22Rv1 (cell line): Measurements from ENCODE around the gene RIPK3.

Experiments
- ZFX ChIP-seq: fragments of 450-650 bp; IDR thresholded peaks from 2 replicates; pipeline ENCODE4 v1.6.1; 2017; ENCODE audit warnings: antibody characterized with exemption, borderline replicate concordance
- TF ChIP-seq, protein P1 (sequence below): fragments of 450-650 bp; IDR thresholded peaks from 2 replicates; pipeline ENCODE4 v1.5.1; 2017; ENCODE audit warnings: mild to moderate bottlenecking

DNA sequence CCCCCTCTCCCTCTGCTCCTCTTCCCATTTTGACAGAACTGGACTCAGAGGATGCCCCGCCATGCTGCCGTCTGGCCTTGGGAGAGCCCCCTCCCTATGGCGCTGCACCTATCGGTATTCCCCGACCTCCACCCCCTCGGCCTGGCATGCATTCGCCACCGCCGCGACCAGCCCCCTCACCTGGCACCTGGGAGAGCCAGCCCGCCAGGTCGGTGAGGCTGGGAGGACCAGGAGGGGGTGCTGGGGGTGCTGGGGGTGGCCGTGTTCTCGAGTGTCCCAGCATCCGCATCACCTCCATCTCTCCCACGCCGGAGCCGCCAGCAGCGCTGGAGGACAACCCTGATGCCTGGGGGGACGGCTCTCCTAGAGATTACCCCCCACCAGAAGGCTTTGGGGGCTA, 29.7 kb upstream of the RIPK3 start:
- TF ChIP-seq, protein P1, sequence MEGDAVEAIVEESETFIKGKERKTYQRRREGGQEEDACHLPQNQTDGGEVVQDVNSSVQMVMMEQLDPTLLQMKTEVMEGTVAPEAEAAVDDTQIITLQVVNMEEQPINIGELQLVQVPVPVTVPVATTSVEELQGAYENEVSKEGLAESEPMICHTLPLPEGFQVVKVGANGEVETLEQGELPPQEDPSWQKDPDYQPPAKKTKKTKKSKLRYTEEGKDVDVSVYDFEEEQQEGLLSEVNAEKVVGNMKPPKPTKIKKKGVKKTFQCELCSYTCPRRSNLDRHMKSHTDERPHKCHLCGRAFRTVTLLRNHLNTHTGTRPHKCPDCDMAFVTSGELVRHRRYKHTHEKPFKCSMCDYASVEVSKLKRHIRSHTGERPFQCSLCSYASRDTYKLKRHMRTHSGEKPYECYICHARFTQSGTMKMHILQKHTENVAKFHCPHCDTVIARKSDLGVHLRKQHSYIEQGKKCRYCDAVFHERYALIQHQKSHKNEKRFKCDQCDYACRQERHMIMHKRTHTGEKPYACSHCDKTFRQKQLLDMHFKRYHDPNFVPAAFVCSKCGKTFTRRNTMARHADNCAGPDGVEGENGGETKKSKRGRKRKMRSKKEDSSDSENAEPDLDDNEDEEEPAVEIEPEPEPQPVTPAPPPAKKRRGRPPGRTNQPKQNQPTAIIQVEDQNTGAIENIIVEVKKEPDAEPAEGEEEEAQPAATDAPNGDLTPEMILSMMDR: no peak
- TF ChIP-seq ZFX: no peak
